Liver (tissue), 9 donors: ENCODE data around the gene TRIM75. TPM values are rescaled to one million over a fixed set of nuclear protein-coding genes. Genes with fewer than 3 reads are reported as not detected.

Experiments used
- DNase-seq: peaks from one replicate; pipeline ENCODE4 v3.0.0-alpha.2; 2017; ENCODE audit warnings: low spot score
- H3K27ac ChIP-seq, 2 donors: one replicate each; pipeline ENCODE4 v1.7.0; 2013; ENCODE audit warnings: inconsistent platforms in 2 of 2, low read length in 2 of 2, control low read depth in 1 of 2, low read depth in 1 of 2, mild to moderate bottlenecking in 1 of 2
- H3K27me3 ChIP-seq, 4 donors: one replicate each; pipeline versions ENCODE4 v1.6.1 to v1.7.0; 2013; ENCODE audit warnings: low read length in 3 of 4, inconsistent platforms in 1 of 4, mild to moderate bottlenecking in 1 of 4, moderate library complexity in 1 of 4; ENCODE audit not compliant: control insufficient read depth in 4 of 4, insufficient read depth in 4 of 4
- H3K36me3 ChIP-seq, 4 donors: one replicate each; pipeline versions ENCODE4 v1.6.1 to v1.7.0; 2013; ENCODE audit warnings: low read length in 3 of 4, mild to moderate bottlenecking in 3 of 4, low read depth in 1 of 4, moderate library complexity in 1 of 4; ENCODE audit not compliant: control insufficient read depth in 4 of 4, insufficient read depth in 3 of 4
- H3K4me1 ChIP-seq, 4 donors: one replicate each; pipeline versions ENCODE4 v1.6.1 to v1.7.0; 2013; ENCODE audit warnings: low read length in 3 of 4, mild to moderate bottlenecking in 3 of 4, moderate library complexity in 1 of 4; ENCODE audit not compliant: control insufficient read depth in 4 of 4, insufficient read depth in 4 of 4
- H3K4me3 ChIP-seq, 3 donors: one replicate each; pipeline versions ENCODE4 v1.6.1 to v1.7.0; 2013; ENCODE audit warnings: low read length in 3 of 3, control low read depth in 1 of 3, low read depth in 1 of 3, mild to moderate bottlenecking in 1 of 3
- H3K9ac ChIP-seq, 2 donors: one replicate each; pipeline ENCODE4 v1.7.0; 2013; ENCODE audit warnings: low read length in 2 of 2, mild to moderate bottlenecking in 2 of 2, moderate library complexity in 2 of 2, control low read depth in 1 of 2, low read depth in 1 of 2
- H3K9me3 ChIP-seq, 4 donors: one replicate each; pipeline versions ENCODE4 v1.6.1 to v1.7.0; 2013; ENCODE audit warnings: low read length in 3 of 4; ENCODE audit not compliant: control insufficient read depth in 4 of 4
- ATF3 ChIP-seq: IDR thresholded peaks from 2 replicates; pipeline ENCODE4 v1.6.1; 2016; ENCODE audit warnings: antibody characterized with exemption
- CTCF ChIP-seq: fragments of 150-350 bp; IDR thresholded peaks from 2 replicates; pipeline ENCODE4 v1.5.1; 2017; ENCODE audit warnings: improper control_type of control experiment, low read depth, low read length; ENCODE audit not compliant: missing input control
- EGR1 ChIP-seq, 2 donors: IDR thresholded peaks; 2 replicates each; pipeline ENCODE4 v1.6.1; 2016 to 2018; ENCODE audit warnings: antibody characterized with exemption in 2 of 2, low read depth in 2 of 2
- FOXA1 ChIP-seq: IDR thresholded peaks from 2 replicates; pipeline ENCODE4 v1.6.1; 2016; ENCODE audit warnings: antibody characterized with exemption
- FOXA2 ChIP-seq: IDR thresholded peaks from 2 replicates; pipeline ENCODE4 v1.6.1; 2016; ENCODE audit warnings: antibody characterized with exemption
- GABPA ChIP-seq, 2 donors: IDR thresholded peaks in 1 of 2; conservative IDR thresholded peaks in 1 of 2; 2 replicates each; pipeline ENCODE4 v1.6.1; 2016; ENCODE audit warnings: antibody characterized with exemption in 2 of 2, mild to moderate bottlenecking in 1 of 2, moderate library complexity in 1 of 2
- HNF4A ChIP-seq, 2 donors: conservative IDR thresholded peaks; 2 replicates each; pipeline ENCODE4 v1.6.1; 2016; ENCODE audit warnings: antibody characterized with exemption in 2 of 2, mild to moderate bottlenecking in 2 of 2
- HNF4G ChIP-seq: IDR thresholded peaks from 2 replicates; pipeline ENCODE4 v1.6.1; 2016; ENCODE audit warnings: antibody characterized with exemption
- JUND ChIP-seq, 2 donors: IDR thresholded peaks; 2 replicates each; pipeline ENCODE4 v1.6.1; 2016; ENCODE audit warnings: antibody characterized with exemption in 2 of 2
- MAX ChIP-seq: IDR thresholded peaks from 2 replicates; pipeline ENCODE4 v1.6.1; 2016; ENCODE audit warnings: antibody characterized with exemption
- NR2F2 ChIP-seq: IDR thresholded peaks from 2 replicates; pipeline ENCODE4 v1.6.1; 2016; ENCODE audit warnings: antibody characterized with exemption
- RAD21 ChIP-seq, 2 donors: IDR thresholded peaks; 2 replicates each; pipeline ENCODE4 v1.6.1; 2016; ENCODE audit warnings: antibody characterized with exemption in 2 of 2, mild to moderate bottlenecking in 2 of 2
- RXRA ChIP-seq, 2 donors: IDR thresholded peaks; 2 replicates each; pipeline ENCODE4 v1.6.1; 2017 to 2018; ENCODE audit warnings: antibody characterized with exemption in 2 of 2, mild to moderate bottlenecking in 1 of 2
- SP1 ChIP-seq: IDR thresholded peaks from 2 replicates; pipeline ENCODE4 v1.6.1; 2018; ENCODE audit warnings: antibody characterized with exemption, mild to moderate bottlenecking
- TAF1 ChIP-seq: conservative IDR thresholded peaks from 2 replicates; pipeline ENCODE4 v1.6.1; 2016; ENCODE audit warnings: antibody characterized with exemption, mild to moderate bottlenecking
- YY1 ChIP-seq: IDR thresholded peaks from 2 replicates; pipeline ENCODE4 v1.6.1; 2016; ENCODE audit warnings: antibody characterized with exemption, mild to moderate bottlenecking
- ZBTB33 ChIP-seq: IDR thresholded peaks from 2 replicates; pipeline ENCODE4 v1.6.1; 2016; ENCODE audit warnings: antibody characterized with exemption
- WGBS: extraction: QIAGEN DNeasy Blood & Tissue Kit; methylation state at CpG from one replicate; pipeline ENCODE4 v1.1.7; 2013; 5-methylcytosine and 5-hydroxymethylcytosine counted together
- polyA plus RNA-seq, 2 donors: library from polyadenylated mRNA; stranded (reverse) in 1 of 2; unstranded in 1 of 2; fragments of 200-250 nt in 1 of 2; fragments of >200 nt in 1 of 2; fragmentation: Nextera tagmentation in 1 of 2; extraction: Ambion mirVana in 1 of 2; gene quantifications; one replicate each; pipeline versions ENCODE4 v1.2.1 to v1.2.3, GENCODE V29; 2013 to 2015
- total RNA-seq, 2 donors: library from RNA; depleted of rRNA; stranded (reverse); fragments of >200 nt; gene quantifications; one replicate each; pipeline ENCODE4 v1.2.3, GENCODE V29; 2014
- TF ChIP-seq, protein P1 (sequence below): IDR thresholded peaks from 2 replicates; pipeline ENCODE4 v1.6.1; 2016; ENCODE audit warnings: antibody characterized with exemption, mild to moderate bottlenecking
- donor health status: healthy.
- donor health status: healthy.
- donor health status: healthy.
- donor health status: healthy.
- donor health status: healthy.

The TRIM75 gene
- total and polyA plus RNA-seq, 4 donors: not detected

GRCh38 chr4:165048170-165048569 lies 5.5 kb upstream of the TRIM75 start:
- H3K4me1 ChIP-seq: no peaks in the 10 kb centered on the region
- WGBS: 77% methylated on average over 5 of the region's 5 CpGs
- no peak for TF ChIP-seq RXRA (IDR thresholded peaks at IDR 0.05)
- TF ChIP-seq JUND (IDR thresholded peaks at IDR 0.05): no peak
- no peak for TF ChIP-seq FOXA1
- TF ChIP-seq YY1: no peak
- TF ChIP-seq SP1: no peak
- TF ChIP-seq EGR1 (IDR thresholded peaks at IDR 0.05; ENCODE audit: low read depth in 2 of 2): no peak
- no peak for TF ChIP-seq HNF4A (conservative IDR thresholded peaks at IDR 0.05)
- TF ChIP-seq NR2F2: no peak
- TF ChIP-seq, protein P1, sequence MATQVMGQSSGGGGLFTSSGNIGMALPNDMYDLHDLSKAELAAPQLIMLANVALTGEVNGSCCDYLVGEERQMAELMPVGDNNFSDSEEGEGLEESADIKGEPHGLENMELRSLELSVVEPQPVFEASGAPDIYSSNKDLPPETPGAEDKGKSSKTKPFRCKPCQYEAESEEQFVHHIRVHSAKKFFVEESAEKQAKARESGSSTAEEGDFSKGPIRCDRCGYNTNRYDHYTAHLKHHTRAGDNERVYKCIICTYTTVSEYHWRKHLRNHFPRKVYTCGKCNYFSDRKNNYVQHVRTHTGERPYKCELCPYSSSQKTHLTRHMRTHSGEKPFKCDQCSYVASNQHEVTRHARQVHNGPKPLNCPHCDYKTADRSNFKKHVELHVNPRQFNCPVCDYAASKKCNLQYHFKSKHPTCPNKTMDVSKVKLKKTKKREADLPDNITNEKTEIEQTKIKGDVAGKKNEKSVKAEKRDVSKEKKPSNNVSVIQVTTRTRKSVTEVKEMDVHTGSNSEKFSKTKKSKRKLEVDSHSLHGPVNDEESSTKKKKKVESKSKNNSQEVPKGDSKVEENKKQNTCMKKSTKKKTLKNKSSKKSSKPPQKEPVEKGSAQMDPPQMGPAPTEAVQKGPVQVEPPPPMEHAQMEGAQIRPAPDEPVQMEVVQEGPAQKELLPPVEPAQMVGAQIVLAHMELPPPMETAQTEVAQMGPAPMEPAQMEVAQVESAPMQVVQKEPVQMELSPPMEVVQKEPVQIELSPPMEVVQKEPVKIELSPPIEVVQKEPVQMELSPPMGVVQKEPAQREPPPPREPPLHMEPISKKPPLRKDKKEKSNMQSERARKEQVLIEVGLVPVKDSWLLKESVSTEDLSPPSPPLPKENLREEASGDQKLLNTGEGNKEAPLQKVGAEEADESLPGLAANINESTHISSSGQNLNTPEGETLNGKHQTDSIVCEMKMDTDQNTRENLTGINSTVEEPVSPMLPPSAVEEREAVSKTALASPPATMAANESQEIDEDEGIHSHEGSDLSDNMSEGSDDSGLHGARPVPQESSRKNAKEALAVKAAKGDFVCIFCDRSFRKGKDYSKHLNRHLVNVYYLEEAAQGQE: no peak
- no peak for TF ChIP-seq ATF3
- DNase-seq: no peak
- H3K9me3 ChIP-seq: no peaks in the 10 kb centered on the region
- H3K27ac ChIP-seq: no peak overlapping the region
- H3K27me3 ChIP-seq: no peaks in the 10 kb centered on the region
- H3K36me3 ChIP-seq: no peaks in the 10 kb centered on the region
- no peak overlapping the region for H3K4me3 ChIP-seq
- H3K9ac ChIP-seq: no peak overlapping the region

DNA sequence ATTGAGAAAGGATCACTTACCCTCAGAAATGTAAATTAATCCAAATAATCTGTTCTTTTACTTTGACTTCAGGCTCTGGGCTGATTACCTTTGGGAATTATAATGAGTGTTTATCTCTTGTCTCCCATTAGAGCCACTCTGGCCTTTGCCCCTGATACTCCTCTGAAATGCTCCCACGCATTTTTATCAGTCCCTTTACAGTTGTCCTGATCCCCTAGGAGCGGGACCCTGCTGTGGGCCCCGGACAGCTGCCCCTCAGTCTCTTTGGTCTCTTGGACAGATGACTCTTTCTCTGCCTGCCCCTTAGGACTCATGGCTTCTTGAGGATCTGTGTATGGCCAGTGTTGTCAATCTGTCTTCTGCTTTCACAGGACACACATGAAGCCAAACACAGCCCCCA lies 1.0 kb upstream of the TRIM75 start:
- H3K36me3 ChIP-seq: no peaks in the 10 kb centered on the region

More for the DNA sequence above, 1.0 kb upstream of the TRIM75 start:
- H3K4me1 ChIP-seq: no peaks in the 10 kb centered on the region
- WGBS: 54% methylated on average over 3 of the region's 3 CpGs
- H3K27ac ChIP-seq: no peak overlapping the region
- TF ChIP-seq HNF4G: no peak
- no peak for TF ChIP-seq MAX
- no peak for TF ChIP-seq RXRA (IDR thresholded peaks at IDR 0.05)
- TF ChIP-seq TAF1: no peak
- no peak for TF ChIP-seq JUND (IDR thresholded peaks at IDR 0.05)
- TF ChIP-seq GABPA (IDR thresholded peaks at IDR 0.05 in 1 of 2, conservative IDR thresholded peaks at IDR 0.05 in 1 of 2): no peak
- TF ChIP-seq ZBTB33: no peak
- no peak for TF ChIP-seq NR2F2
- TF ChIP-seq RAD21 (IDR thresholded peaks at IDR 0.05): no peak
- TF ChIP-seq, protein P1: no peak
- no peak for TF ChIP-seq FOXA2
- no peak for TF ChIP-seq ATF3
- TF ChIP-seq SP1: no peak
- TF ChIP-seq EGR1 (IDR thresholded peaks at IDR 0.05; ENCODE audit: low read depth in 2 of 2): no peak
- TF ChIP-seq FOXA1: no peak
- no peak for TF ChIP-seq CTCF
- TF ChIP-seq HNF4A (conservative IDR thresholded peaks at IDR 0.05): no peak
- TF ChIP-seq YY1: no peak
- no peaks in the 10 kb centered on the region for H3K9me3 ChIP-seq
- H3K4me3 ChIP-seq: no peak overlapping the region
- no peaks in the 10 kb centered on the region for H3K27me3 ChIP-seq
- no peak overlapping the region for H3K9ac ChIP-seq
- DNase-seq: no peak
